ENCODE data around the gene CPXM2.

GRCh38 chr10:123869020-123869414 lies 22.6 kb downstream of the CPXM2 start:
- no peak for TF ChIP-seq POLR2AphosphoS5 (IDR thresholded peaks at IDR 0.05)
- TF ChIP-seq CTCF (IDR thresholded peaks at IDR 0.05) = no peak
- TF ChIP-seq POLR2A (IDR thresholded peaks at IDR 0.05) = no peak
